CD8-positive, alpha-beta T cell (primary cell): ENCODE measurements around the gene CA12. TPM values are rescaled to one million over a fixed set of nuclear protein-coding genes. Genes with fewer than 3 reads are reported as not detected.

ENCODE experiments used
- total RNA-seq, 46 experiments: library from RNA in 2 of 46; stranded (reverse) in 2 of 46; gene quantifications; one replicate each; pipeline ENCODE4 v1.2.3 and lab custom pipeline; 2021 to 2026

CA12 gene
- total RNA-seq, 2 experiments from 2014 or later, result not detected

Other genes starting within 250 kb of the CA12 start
- gene RPS27L, start 224.4 kb downstream of the CA12 start, total RNA-seq, result 10 to 100 TPM; 40.3 to 45.9 TPM
- gene RAB8B, start 192.2 kb downstream of the CA12 start, total RNA-seq, result 100 to 1,000 TPM; 145 to 146 TPM
- gene APH1B, start 104.2 kb downstream of the CA12 start, total RNA-seq, result 10 to 100 TPM; 10.8 to 13.6 TPM
- gene USP3, start 122.7 kb upstream of the CA12 start, total RNA-seq, result 100 to 1,000 TPM; 264 to 275 TPM
- gene FBXL22, start 215.5 kb upstream of the CA12 start, total RNA-seq, result 1 to 10 TPM in 1 of 2 experiments, under 1 TPM in 1; 0.68 to 1.7 TPM